SK-N-SH (cell line): Measurements from ENCODE around the gene ADCYAP1R1. TPM values are rescaled to one million over a fixed set of nuclear protein-coding genes. Genes with fewer than 3 reads are reported as not detected.

ENCODE experiments used
- CTCF ChIA-PET: fragments of 300-600, 350-600 bp; formaldehyde crosslinking; extraction: SDS; loops from one replicate; lab custom pipeline; 2021; lab: Yijun Ruan, JAX
- POLR2A ChIA-PET: fragments of 350-600 bp; sonication (Branson Sonifier 250); formaldehyde crosslinking; extraction: SDS; loops from one replicate; lab custom pipeline; 2020; ENCODE audit warnings: antibody characterized with exemption, inconsistent platforms; lab: Yijun Ruan, JAX
- DNase-seq: peaks from one replicate; pipeline ENCODE4 v3.0.0; 2012
- H2AFZ ChIP-seq: fragments of 200-600 bp; sonication (generic); 2 replicates; pipeline ENCODE4 v1.8.1; 2016; ENCODE audit warnings: antibody characterized with exemption, mild to moderate bottlenecking, low read depth
- H3F3A ChIP-seq: fragments of 200-600 bp; sonication (generic); replicated peaks from 2 replicates; pipeline ENCODE3; 2016; ENCODE audit warnings: antibody characterized with exemption, mild to moderate bottlenecking; ENCODE audit not compliant: insufficient read depth
- H3K27ac ChIP-seq, 2 experiments: fragments of 200-500 bp in 1 of 2; fragments of 200-600 bp in 1 of 2; sonication (Bioruptor generic) in 1 of 2; sonication (generic), shearing (Covaris generic) in 1 of 2; 2 replicates each; pipeline versions ENCODE4 v1.5.1 to v1.6.1; 2014 to 2016; ENCODE audit warnings: low read depth in 2 of 2, inconsistent platforms in 1 of 2, low read length in 1 of 2, mild to moderate bottlenecking in 1 of 2, mixed read lengths in 1 of 2
- H3K27me3 ChIP-seq: fragments of 200-600 bp; sonication (generic), shearing (Covaris generic); 2 replicates; pipeline ENCODE4 v1.6.1; 2016; ENCODE audit warnings: mixed run types; ENCODE audit not compliant: insufficient read depth
- H3K36me3 ChIP-seq, 2 experiments: fragments of 200-500 bp in 1 of 2; fragments of 200-600 bp in 1 of 2; sonication (Bioruptor generic) in 1 of 2; sonication (generic) in 1 of 2; replicated peaks in 1 of 2; 2 replicates each; pipeline versions ENCODE3 to v1.5.1; 2014 to 2016; ENCODE audit warnings: low read length in 1 of 2, mild to moderate bottlenecking in 1 of 2; ENCODE audit not compliant: insufficient read depth in 2 of 2, control insufficient read depth in 1 of 2
- H3K4me1 ChIP-seq, 2 experiments: fragments of 200-500 bp in 1 of 2; fragments of 200-600 bp in 1 of 2; sonication (Bioruptor generic) in 1 of 2; sonication (generic), shearing (Covaris generic) in 1 of 2; 2 replicates each; pipeline versions ENCODE4 v1.5.1 to v1.6.1; 2014 to 2016; ENCODE audit warnings: low read depth in 1 of 2, low read length in 1 of 2, mixed run types in 1 of 2; ENCODE audit not compliant: insufficient read depth in 2 of 2, control insufficient read depth in 1 of 2
- H3K4me2 ChIP-seq: fragments of 200-600 bp; sonication (generic), shearing (Covaris generic); 2 replicates; pipeline ENCODE4 v1.6.1; 2017; ENCODE audit warnings: mixed run types
- H3K4me3 ChIP-seq, 2 experiments: fragments of 200-500 bp in 1 of 2; fragments of 200-600 bp in 1 of 2; sonication (Bioruptor generic) in 1 of 2; sonication (generic), shearing (Covaris generic) in 1 of 2; 2 replicates each; pipeline versions ENCODE4 v1.5.1 to v1.8.1; 2014 to 2016; ENCODE audit warnings: low read depth in 2 of 2, inconsistent platforms in 1 of 2, low read length in 1 of 2, mild to moderate bottlenecking in 1 of 2, mixed read lengths in 1 of 2, moderate library complexity in 1 of 2
- H3K79me2 ChIP-seq: fragments of 200-600 bp; sonication (generic); 2 replicates; pipeline ENCODE4 v1.8.1; 2017; ENCODE audit warnings: mild to moderate bottlenecking; ENCODE audit not compliant: insufficient read depth
- H3K9ac ChIP-seq: fragments of 200-600 bp; sonication (generic); 2 replicates; pipeline ENCODE4 v1.6.1; 2017; ENCODE audit warnings: mixed run types
- H3K9me2 ChIP-seq: fragments of 200-600 bp; sonication (generic); 2 replicates; pipeline ENCODE4 v1.6.1; 2017; ENCODE audit warnings: mixed run types
- H3K9me3 ChIP-seq: fragments of 200-600 bp; sonication (generic); 2 replicates; pipeline ENCODE4 v1.6.1; 2017; ENCODE audit warnings: mixed run types, mild to moderate bottlenecking, moderate library complexity
- H4K20me1 ChIP-seq: fragments of 200-600 bp; sonication (generic); 2 replicates; pipeline ENCODE4 v1.6.1; 2017; ENCODE audit warnings: mild to moderate bottlenecking, mixed run types; ENCODE audit not compliant: insufficient read depth
- ELF1 ChIP-seq: IDR thresholded peaks from 2 replicates; pipeline ENCODE4 v1.4.0; 2012
- EP300 ChIP-seq, 2 experiments: IDR thresholded peaks; 2 replicates each; pipeline versions ENCODE4 v1.4.0 to v1.6.1; 2012; ENCODE audit warnings: borderline replicate concordance in 1 of 2, low read depth in 1 of 2, low read length in 1 of 2
- FOXM1 ChIP-seq: IDR thresholded peaks from 2 replicates; pipeline ENCODE4 v1.4.0; 2012; ENCODE audit warnings: low read depth, mild to moderate bottlenecking
- GATA2 ChIP-seq: sonication (generic); formaldehyde crosslinking; IDR thresholded peaks from 2 replicates; pipeline ENCODE4 v1.5.0; 2020; ENCODE audit warnings: mild to moderate bottlenecking, missing genetic modification reagents
- JUND ChIP-seq: IDR thresholded peaks from 2 replicates; pipeline ENCODE4 v1.4.0; 2012
- MXI1 ChIP-seq: IDR thresholded peaks from 2 replicates; pipeline ENCODE4 v1.6.1; 2012; ENCODE audit warnings: mild to moderate bottlenecking, low read depth, low read length, improper control_type of control experiment
- NFIC ChIP-seq: IDR thresholded peaks from 2 replicates; pipeline ENCODE4 v1.4.0; 2012; ENCODE audit warnings: borderline replicate concordance
- POLR2AphosphoS5 ChIP-seq: IDR thresholded peaks from 2 replicates; pipeline ENCODE4 v1.6.1; 2012; ENCODE audit warnings: low read depth, low read length
- RAD21 ChIP-seq: IDR thresholded peaks from 2 replicates; pipeline ENCODE4 v1.6.1; 2012; ENCODE audit warnings: mild to moderate bottlenecking, low read length
- REST ChIP-seq: IDR thresholded peaks from 2 replicates; pipeline ENCODE4 v1.6.1; 2012; ENCODE audit warnings: mild to moderate bottlenecking, low read depth, low read length, moderate library complexity
- RFX5 ChIP-seq: IDR thresholded peaks from 2 replicates; pipeline ENCODE4 v1.6.1; 2012; ENCODE audit warnings: mild to moderate bottlenecking, improper control_type of control experiment, low read length
- SIN3A ChIP-seq: IDR thresholded peaks from 2 replicates; pipeline ENCODE4 v1.6.1; 2012; ENCODE audit warnings: low read depth, mild to moderate bottlenecking, low read length, moderate library complexity, borderline replicate concordance
- SMC3 ChIP-seq: IDR thresholded peaks from 2 replicates; pipeline ENCODE4 v1.6.1; 2012; ENCODE audit warnings: low read depth, low read length, improper control_type of control experiment
- TEAD4 ChIP-seq: IDR thresholded peaks from 2 replicates; pipeline ENCODE4 v1.4.0; 2012; ENCODE audit warnings: mild to moderate bottlenecking, borderline replicate concordance; ENCODE audit not compliant: insufficient read depth
- YY1 ChIP-seq: IDR thresholded peaks from 2 replicates; pipeline ENCODE4 v1.4.0; 2012; ENCODE audit warnings: low read depth, mild to moderate bottlenecking
- WGBS: methylation state at CpG from one replicate; pipeline ENCODE4 v1.1.6; 2017; ENCODE audit warnings: low lambda C conversion rate; 5-methylcytosine and 5-hydroxymethylcytosine counted together
- polyA plus RNA-seq, 3 experiments: library from polyadenylated mRNA; depleted of rRNA; stranded (reverse); fragments of >200 nt; gene quantifications; 2 replicates each; pipeline ENCODE4 v1.2.3, GENCODE V29; 2012
- TF ChIP-seq, protein P1 (sequence below): fragments of 200-600 bp; sonication (generic); IDR thresholded peaks from 2 replicates; pipeline ENCODE4 v1.6.1; 2017; ENCODE audit warnings: antibody characterized with exemption, mild to moderate bottlenecking, moderate library complexity

ADCYAP1R1 gene
- polyA plus RNA-seq, 1 of the 3 experiments (the other 2 are of a cell fraction): 0.08 TPM

DNA sequence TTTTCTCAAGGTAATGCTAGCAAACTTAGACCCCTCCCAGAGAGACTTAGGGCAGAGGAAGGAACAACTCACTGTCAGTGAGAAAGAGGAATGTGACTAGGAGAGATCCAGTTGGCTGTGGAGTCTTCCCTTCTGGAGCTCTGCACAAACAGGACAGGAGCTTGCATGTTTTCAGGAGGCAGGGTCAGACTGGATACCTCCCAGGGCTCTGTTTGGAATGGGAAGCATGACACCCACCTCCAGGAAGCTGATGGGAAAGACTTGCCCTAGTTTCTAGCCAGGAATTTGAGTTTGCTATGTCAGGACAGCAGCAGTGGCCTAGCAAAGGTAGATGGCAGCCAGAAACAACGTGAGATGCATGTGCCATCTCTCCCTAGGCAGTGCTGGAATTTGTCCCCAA, 47.7 kb upstream of the ADCYAP1R1 start:
- 6% methylated on average over 1 of the region's 1 CpG for WGBS
- peaks cover 41% of the 10 kb centered on the region for H3K27me3 ChIP-seq
- H3K4me1 ChIP-seq: no peaks in the 10 kb centered on the region
- no peaks in the 10 kb centered on the region for H3K36me3 ChIP-seq
- no peaks in the 10 kb centered on the region for H3K9me3 ChIP-seq
- H3K9me2 ChIP-seq: no peaks in the 10 kb centered on the region
- H3K4me3 ChIP-seq: no peak overlapping the region
- no peak for TF ChIP-seq NFIC
- no peak for TF ChIP-seq SIN3A
- TF ChIP-seq GATA2: no peak
- TF ChIP-seq FOXM1: no peak
- TF ChIP-seq RFX5: no peak
- TF ChIP-seq TEAD4: no peak
- TF ChIP-seq ELF1: no peak
- TF ChIP-seq RAD21: no peak
- no peak for TF ChIP-seq SMC3
- TF ChIP-seq REST: no peak
- TF ChIP-seq MXI1: no peak
- no peak for TF ChIP-seq YY1
- TF ChIP-seq EP300 (IDR thresholded peaks at IDR 0.05; ENCODE audit: borderline replicate concordance in 1 of 2, low read depth in 1 of 2, low read length in 1 of 2): no peak
- no peak for TF ChIP-seq POLR2AphosphoS5
- no peak for DNase-seq
- no peaks in the 10 kb centered on the region for H3K79me2 ChIP-seq
- H3K4me2 ChIP-seq: no peak overlapping the region
- CTCF ChIA-PET: interaction anchor here (0.8 to 3.5 kb wide), 5 partner anchors 9 to 118 kb away, joined by 3 to 22 read pairs (median 4); partner anchors contain the start of gene ADCYAP1R1
- no peak overlapping the region for H3K9ac ChIP-seq
- H2AFZ ChIP-seq: no peak overlapping the region
- H3K27ac ChIP-seq: no peak overlapping the region
- POLR2A ChIA-PET: no interaction called here
- no peaks in the 10 kb centered on the region for H4K20me1 ChIP-seq
- H3F3A ChIP-seq: no peaks in the 10 kb centered on the region

- 29% methylated on average over 6 of the region's 6 CpGs for WGBS
- H3K27ac ChIP-seq: no peak overlapping the region
- no peaks in the 10 kb centered on the region for H3K4me1 ChIP-seq
- no peak for TF ChIP-seq JUND
- TF ChIP-seq, protein P1, sequence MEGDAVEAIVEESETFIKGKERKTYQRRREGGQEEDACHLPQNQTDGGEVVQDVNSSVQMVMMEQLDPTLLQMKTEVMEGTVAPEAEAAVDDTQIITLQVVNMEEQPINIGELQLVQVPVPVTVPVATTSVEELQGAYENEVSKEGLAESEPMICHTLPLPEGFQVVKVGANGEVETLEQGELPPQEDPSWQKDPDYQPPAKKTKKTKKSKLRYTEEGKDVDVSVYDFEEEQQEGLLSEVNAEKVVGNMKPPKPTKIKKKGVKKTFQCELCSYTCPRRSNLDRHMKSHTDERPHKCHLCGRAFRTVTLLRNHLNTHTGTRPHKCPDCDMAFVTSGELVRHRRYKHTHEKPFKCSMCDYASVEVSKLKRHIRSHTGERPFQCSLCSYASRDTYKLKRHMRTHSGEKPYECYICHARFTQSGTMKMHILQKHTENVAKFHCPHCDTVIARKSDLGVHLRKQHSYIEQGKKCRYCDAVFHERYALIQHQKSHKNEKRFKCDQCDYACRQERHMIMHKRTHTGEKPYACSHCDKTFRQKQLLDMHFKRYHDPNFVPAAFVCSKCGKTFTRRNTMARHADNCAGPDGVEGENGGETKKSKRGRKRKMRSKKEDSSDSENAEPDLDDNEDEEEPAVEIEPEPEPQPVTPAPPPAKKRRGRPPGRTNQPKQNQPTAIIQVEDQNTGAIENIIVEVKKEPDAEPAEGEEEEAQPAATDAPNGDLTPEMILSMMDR: no peak
- TF ChIP-seq RAD21: no peak
- DNase-seq: no peak
- H2AFZ ChIP-seq: no peak overlapping the region
- POLR2A ChIA-PET: no interaction called here
- H3K27me3 ChIP-seq: peaks cover 48% of the 10 kb centered on the region
- H3K79me2 ChIP-seq: no peaks in the 10 kb centered on the region
- H3K9me2 ChIP-seq: no peaks in the 10 kb centered on the region
- H3K36me3 ChIP-seq: no peaks in the 10 kb centered on the region
- H3K9me3 ChIP-seq: no peaks in the 10 kb centered on the region
- no peak overlapping the region for H3K4me2 ChIP-seq
- no peaks in the 10 kb centered on the region for H4K20me1 ChIP-seq
- CTCF ChIA-PET: interaction anchor here (0.9 to 3.9 kb wide), 4 partner anchors 18 to 133 kb away, joined by 3 to 28 read pairs (median 10); no protein-coding TSS in a partner anchor
- H3K9ac ChIP-seq: no peak overlapping the region
- no peak overlapping the region for H3K4me3 ChIP-seq
- H3F3A ChIP-seq: no peaks in the 10 kb centered on the region
These were observed 45.3 kb upstream of the ADCYAP1R1 start for GRCh38 chr7:31006857-31007256.
